ENCODE measurements around the gene CALN1. TPM values are rescaled to one million over a fixed set of nuclear protein-coding genes. Genes with fewer than 3 reads are reported as not detected.

The CALN1 gene
- total and polyA plus RNA-seq, 7 donors: 0.01 to 0.06 (median 0.02) TPM; not detected in 2

- peaks cover 4% of the 10 kb centered on the region for H3K9me3 ChIP-seq
- WGBS, 3 donors: 0 to 12% (median 6%) methylated on average over 1 of the region's 1 CpG
- no peak overlapping the region for H3K27ac ChIP-seq
- no peak overlapping the region for H3K4me3 ChIP-seq
- no peaks in the 10 kb centered on the region for H3K27me3 ChIP-seq (ENCODE audit: insufficient read depth in 3 of 3, low read length in 2 of 3)
- no peaks in the 10 kb centered on the region for H3K36me3 ChIP-seq (ENCODE audit: insufficient read depth in 1 of 2, low read depth in 1 of 2)
- DNase-seq (no peak), ATAC-seq (no peak)
- intact Hi-C loops (cut with DNase I): no loop called here
- TF ChIP-seq, protein P1, sequence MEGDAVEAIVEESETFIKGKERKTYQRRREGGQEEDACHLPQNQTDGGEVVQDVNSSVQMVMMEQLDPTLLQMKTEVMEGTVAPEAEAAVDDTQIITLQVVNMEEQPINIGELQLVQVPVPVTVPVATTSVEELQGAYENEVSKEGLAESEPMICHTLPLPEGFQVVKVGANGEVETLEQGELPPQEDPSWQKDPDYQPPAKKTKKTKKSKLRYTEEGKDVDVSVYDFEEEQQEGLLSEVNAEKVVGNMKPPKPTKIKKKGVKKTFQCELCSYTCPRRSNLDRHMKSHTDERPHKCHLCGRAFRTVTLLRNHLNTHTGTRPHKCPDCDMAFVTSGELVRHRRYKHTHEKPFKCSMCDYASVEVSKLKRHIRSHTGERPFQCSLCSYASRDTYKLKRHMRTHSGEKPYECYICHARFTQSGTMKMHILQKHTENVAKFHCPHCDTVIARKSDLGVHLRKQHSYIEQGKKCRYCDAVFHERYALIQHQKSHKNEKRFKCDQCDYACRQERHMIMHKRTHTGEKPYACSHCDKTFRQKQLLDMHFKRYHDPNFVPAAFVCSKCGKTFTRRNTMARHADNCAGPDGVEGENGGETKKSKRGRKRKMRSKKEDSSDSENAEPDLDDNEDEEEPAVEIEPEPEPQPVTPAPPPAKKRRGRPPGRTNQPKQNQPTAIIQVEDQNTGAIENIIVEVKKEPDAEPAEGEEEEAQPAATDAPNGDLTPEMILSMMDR (IDR thresholded peaks at IDR 0.05): no peak
- no peaks in the 10 kb centered on the region for H3K4me1 ChIP-seq
Observed at GRCh38 chr7:72286519-72286918, 125.6 kb downstream of the CALN1 start.

DNA sequence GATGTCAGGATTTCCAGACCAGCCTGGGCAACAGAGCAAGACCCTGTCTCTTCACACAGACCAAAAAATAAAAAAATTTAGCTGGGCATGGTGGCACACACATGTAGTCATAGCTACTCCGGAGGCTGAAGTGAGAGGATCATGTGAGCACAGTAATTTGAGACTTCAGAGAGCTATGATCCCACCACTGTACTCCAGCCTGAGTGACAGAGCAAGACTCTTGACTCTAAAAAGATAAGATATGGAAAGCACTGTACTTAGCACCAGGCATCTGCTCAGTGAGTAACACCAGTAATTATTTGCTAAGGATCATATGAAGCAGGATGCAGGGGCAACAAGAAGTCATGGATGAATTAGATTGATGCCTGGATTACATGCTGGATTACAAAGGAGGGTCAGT lies 128.8 kb downstream of the CALN1 start:
- no peaks in the 10 kb centered on the region for H3K4me1 ChIP-seq
- no peaks in the 10 kb centered on the region for H3K36me3 ChIP-seq (ENCODE audit: insufficient read depth in 1 of 2, low read depth in 1 of 2)
- WGBS, 3 donors: 52 to 75% (median 70%) methylated on average over 1 of the region's 1 CpG
- DNase-seq (no peak), ATAC-seq (no peak)
- H3K27ac ChIP-seq: no peak overlapping the region
- no peak overlapping the region for H3K4me3 ChIP-seq
- intact Hi-C loops (cut with DNase I): no loop called here
- TF ChIP-seq, protein P1 (IDR thresholded peaks at IDR 0.05): no peak
- H3K27me3 ChIP-seq (ENCODE audit: insufficient read depth in 3 of 3, low read length in 2 of 3): no peaks in the 10 kb centered on the region
- no peaks in the 10 kb centered on the region for H3K9me3 ChIP-seq

- H3K36me3 ChIP-seq (ENCODE audit: insufficient read depth in 1 of 2, low read depth in 1 of 2): no peaks in the 10 kb centered on the region
- H3K27ac ChIP-seq: no peak overlapping the region
- WGBS, 3 donors: 24 to 28% (median 28%) methylated on average over 2 of the region's 2 CpGs
- no peak for DNase-seq
- H3K4me1 ChIP-seq: no peaks in the 10 kb centered on the region
- no peak for ATAC-seq
- intact Hi-C loops (cut with DNase I): no loop called here
- no peak overlapping the region for H3K4me3 ChIP-seq
- peaks cover under 1% of the 10 kb centered on the region for H3K9me3 ChIP-seq
- H3K27me3 ChIP-seq (ENCODE audit: insufficient read depth in 3 of 3, low read length in 2 of 3): no peaks in the 10 kb centered on the region
- TF ChIP-seq, protein P1 (IDR thresholded peaks at IDR 0.05): no peak
Observed at GRCh38 chr7:72281308-72281707, 130.8 kb downstream of the CALN1 start.

GRCh38 chr7:72279203-72279602 lies 132.9 kb downstream of the CALN1 start:
- 79 to 86% (median 84%) methylated on average over 3 of the region's 3 CpGs for WGBS, 3 donors
- ATAC-seq: no peak
- intact Hi-C loops (cut with DNase I): no loop called here
- Histone ChIP-seq H3K36me3 (ENCODE audit: insufficient read depth in 1 of 2, low read depth in 1 of 2) (no peaks in the 10 kb centered on the region), H3K4me3 (no peak overlapping the region), H3K27ac (no peak overlapping the region), H3K27me3 (ENCODE audit: insufficient read depth in 3 of 3, low read length in 2 of 3) (no peaks in the 10 kb centered on the region), H3K4me1 (no peaks in the 10 kb centered on the region), H3K9me3 (peaks cover 5% of the 10 kb centered on the region)
- TF ChIP-seq, protein P1 (IDR thresholded peaks at IDR 0.05): no peak
- no peak for DNase-seq

- peaks cover 5% of the 10 kb centered on the region for H3K9me3 ChIP-seq
- no peaks in the 10 kb centered on the region for H3K36me3 ChIP-seq (ENCODE audit: insufficient read depth in 1 of 2, low read depth in 1 of 2)
- TF ChIP-seq, protein P1 (IDR thresholded peaks at IDR 0.05): no peak
- no peak for DNase-seq
- no peak overlapping the region for H3K27ac ChIP-seq
- 30 to 44% (median 37%) methylated on average over 8 of the region's 8 CpGs for WGBS, 3 donors
- intact Hi-C loops (cut with DNase I): no loop called here
- H3K4me1 ChIP-seq: no peaks in the 10 kb centered on the region
- no peak for ATAC-seq
- H3K4me3 ChIP-seq: no peak overlapping the region
- no peaks in the 10 kb centered on the region for H3K27me3 ChIP-seq (ENCODE audit: insufficient read depth in 3 of 3, low read length in 2 of 3)
Observed at GRCh38 chr7:72278550-72278949, 133.6 kb downstream of the CALN1 start.

All from psoas muscle (tissue), 8 donors.